AG10803 (cell line): ENCODE results near the gene CLIC1.

Experiments
- DNase-seq: peaks from one replicate; pipeline ENCODE4 v3.0.0; 2010; ENCODE audit warnings: low read depth
- H3K4me3 ChIP-seq: 2 replicates; pipeline ENCODE4 v1.5.1; 2011; ENCODE audit warnings: mild to moderate bottlenecking, low read length, control low read depth
- CTCF ChIP-seq: conservative IDR thresholded peaks from 2 replicates; pipeline ENCODE4 v1.5.1; 2011; ENCODE audit warnings: mild to moderate bottlenecking, low read length, control low read depth, inconsistent platforms

CLIC1 gene

GRCh38 chr6:31720196-31720770 is 16.0 kb downstream of the CLIC1 start:
- H3K4me3 ChIP-seq, result no peak overlapping the region
- peak; percentile 42 for DNase-seq
- TF ChIP-seq CTCF, result no peak

- no peak for DNase-seq
- no peak for TF ChIP-seq CTCF
- H3K4me3 ChIP-seq, result no peak overlapping the region
These were observed 17.3 kb downstream of the CLIC1 start for GRCh38 chr6:31719001-31719400.

- DNase-seq, result no peak
- no peak for TF ChIP-seq CTCF
These were observed 18.1 kb downstream of the CLIC1 start for GRCh38 chr6:31718265-31718664.

GRCh38 chr6:31717499-31718222 is 18.7 kb downstream of the CLIC1 start:
- no peak overlapping the region for H3K4me3 ChIP-seq
- TF ChIP-seq CTCF, result no peak
- no peak for DNase-seq

More at GRCh38 chr6:31718265-31718664, 18.1 kb downstream of the CLIC1 start:
- H3K4me3 ChIP-seq, result no peak overlapping the region

GRCh38 chr6:31715022-31715958 is 21.0 kb downstream of the CLIC1 start, which contains the start of gene LY6G6D:
Gene LY6G6D (plus strand): TSS chr6:31715348. CDS start chr6:31715356, 8 bp downstream.
- no peak for DNase-seq
- TF ChIP-seq CTCF, result no peak
- H3K4me3 ChIP-seq, result no peak within 1 kb of the TSS

GRCh38 chr6:31713991-31714684 is 22.2 kb downstream of the CLIC1 start:
- no peak for TF ChIP-seq CTCF
- H3K4me3 ChIP-seq, result no peak overlapping the region

More at GRCh38 chr6:31713991-31714684, 22.2 kb downstream of the CLIC1 start:
- no peak for DNase-seq
